Suprapubic skin (tissue), 4 donors: Measurements from ENCODE around the gene IER5.

Source experiments
- CTCF ChIP-seq, 2 donors: fragments of 200-600 bp in 1 of 2; fragments of 450-650 bp in 1 of 2; sonication (generic) in 1 of 2; IDR thresholded peaks; one replicate each; pipeline ENCODE4 v1.5.1; 2016 to 2019; ENCODE audit warnings: antibody characterized with exemption in 2 of 2, mild to moderate bottlenecking in 1 of 2, moderate library complexity in 1 of 2
- EP300 ChIP-seq: sonication (generic); formaldehyde crosslinking; IDR thresholded peaks from one replicate; pipeline ENCODE4 v1.6.1; 2017; ENCODE audit warnings: antibody characterized with exemption
- POLR2A ChIP-seq, 2 donors: fragments of 450-650 bp; IDR thresholded peaks; one replicate each; pipeline ENCODE4 v1.6.1; 2017; ENCODE audit warnings: antibody characterized with exemption in 2 of 2, mild to moderate bottlenecking in 2 of 2, moderate library complexity in 2 of 2
- POLR2AphosphoS5 ChIP-seq, 3 donors: sonication (generic); formaldehyde crosslinking; IDR thresholded peaks; one replicate each; pipeline ENCODE4 v1.6.1; 2017; ENCODE audit warnings: antibody characterized with exemption in 3 of 3

GRCh38 chr1:181131255-181131941 is 42.9 kb downstream of the IER5 start:
- TF ChIP-seq CTCF (IDR thresholded peaks at IDR 0.05) (no peak), POLR2AphosphoS5 (IDR thresholded peaks at IDR 0.05) (no peak), EP300 (no peak), POLR2A (IDR thresholded peaks at IDR 0.05) (no peak)
